Measurements from ENCODE around the gene HAL.

The HAL gene

GRCh38 chr12:95960241-95960640 lies 35.9 kb downstream of the HAL start:
- in situ Hi-C loops (cut with MboI; ENCODE audit: low pct_unique_long_range_greater_than_20kb, low sequenced_read_pairs, unreplicated experiment), result no loop called here
- no peak for DNase-seq (ENCODE audit: low spot score)
- no peak for TF ChIP-seq CTCF (IDR thresholded peaks at IDR 0.05; ENCODE audit: extremely low read depth, insufficient read depth, missing control alignments)

- in situ Hi-C loops (cut with MboI; ENCODE audit: low pct_unique_long_range_greater_than_20kb, low sequenced_read_pairs, unreplicated experiment), result no loop called here
- no peak for TF ChIP-seq CTCF (IDR thresholded peaks at IDR 0.05; ENCODE audit: extremely low read depth, insufficient read depth, missing control alignments)
- no peak for DNase-seq (ENCODE audit: low spot score)
Measured at GRCh38 chr12:95959107-95959506, 37.0 kb downstream of the HAL start.

- no peak for TF ChIP-seq CTCF (IDR thresholded peaks at IDR 0.05; ENCODE audit: extremely low read depth, insufficient read depth, missing control alignments)
- in situ Hi-C loops (cut with MboI; ENCODE audit: low pct_unique_long_range_greater_than_20kb, low sequenced_read_pairs, unreplicated experiment), result no loop called here
Measured at GRCh38 chr12:95956557-95957145, 39.5 kb downstream of the HAL start.

GRCh38 chr12:95955549-95956159 lies 40.5 kb downstream of the HAL start:
- no peak for TF ChIP-seq CTCF (IDR thresholded peaks at IDR 0.05; ENCODE audit: extremely low read depth, insufficient read depth, missing control alignments)
- DNase-seq (ENCODE audit: low spot score), result no peak
- in situ Hi-C loops (cut with MboI; ENCODE audit: low pct_unique_long_range_greater_than_20kb, low sequenced_read_pairs, unreplicated experiment), result no loop called here

More at GRCh38 chr12:95956557-95957145, 39.5 kb downstream of the HAL start:
- DNase-seq (ENCODE audit: low spot score), result no peak

GRCh38 chr12:95953000-95953399 lies 43.1 kb downstream of the HAL start:
- in situ Hi-C loops (cut with MboI; ENCODE audit: low pct_unique_long_range_greater_than_20kb, low sequenced_read_pairs, unreplicated experiment), result no loop called here
- TF ChIP-seq CTCF (IDR thresholded peaks at IDR 0.05; ENCODE audit: extremely low read depth, insufficient read depth, missing control alignments), result no peak
- no peak for DNase-seq (ENCODE audit: low spot score)

- DNase-seq (ENCODE audit: low spot score), result no peak
- in situ Hi-C loops (cut with MboI; ENCODE audit: low pct_unique_long_range_greater_than_20kb, low sequenced_read_pairs, unreplicated experiment), result no loop called here
- no peak for TF ChIP-seq CTCF (IDR thresholded peaks at IDR 0.05; ENCODE audit: extremely low read depth, insufficient read depth, missing control alignments)
Measured at GRCh38 chr12:95951515-95951914, 44.6 kb downstream of the HAL start.

Measured in GM13977 (cell line).